ENCODE results near the gene INPP4B.

DNA sequence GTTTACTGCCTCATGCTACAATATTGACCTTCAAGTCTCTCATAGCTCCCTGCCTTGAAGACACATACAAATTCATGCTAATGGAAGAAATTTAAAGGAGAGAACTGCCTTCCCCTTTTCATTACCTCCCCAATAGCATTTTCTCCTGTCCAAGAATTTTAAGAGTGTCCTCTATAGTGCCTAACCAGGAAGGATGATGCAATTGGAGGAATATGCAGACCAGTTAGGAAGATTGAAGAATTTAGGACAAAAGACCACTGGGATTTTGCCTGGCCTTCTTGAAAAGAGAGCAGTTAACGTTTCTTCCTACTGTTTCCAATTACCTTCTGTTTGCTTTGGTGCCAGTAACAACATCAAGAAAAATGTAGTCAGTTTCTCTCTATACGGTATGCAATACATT lies 443.9 kb downstream of the INPP4B start:
- TF ChIP-seq POLR2A (IDR thresholded peaks at IDR 0.05; ENCODE audit: low read depth, low read length) = no peak
- no peak for TF ChIP-seq POLR2AphosphoS5 (IDR thresholded peaks at IDR 0.05; ENCODE audit: low read depth, low read length)
- no peak for TF ChIP-seq TAF1 (IDR thresholded peaks at IDR 0.05; ENCODE audit: low read depth, low read length)
- TF ChIP-seq SPI1 (IDR thresholded peaks at IDR 0.05; ENCODE audit: low read depth, low read length) = no peak
- no peak for TF ChIP-seq PAX5 (IDR thresholded peaks at IDR 0.05; ENCODE audit: insufficient read depth, low read length, severe bottlenecking)

Data from GM12891 (cell line).